Measurements from ENCODE around the gene RANBP6.
"Not testable (repeated sequence)": the region's sequence is repeated elsewhere in the genome, so short reads cannot be mapped to it uniquely, and the experiment has no call there.

RANBP6 gene

DNA sequence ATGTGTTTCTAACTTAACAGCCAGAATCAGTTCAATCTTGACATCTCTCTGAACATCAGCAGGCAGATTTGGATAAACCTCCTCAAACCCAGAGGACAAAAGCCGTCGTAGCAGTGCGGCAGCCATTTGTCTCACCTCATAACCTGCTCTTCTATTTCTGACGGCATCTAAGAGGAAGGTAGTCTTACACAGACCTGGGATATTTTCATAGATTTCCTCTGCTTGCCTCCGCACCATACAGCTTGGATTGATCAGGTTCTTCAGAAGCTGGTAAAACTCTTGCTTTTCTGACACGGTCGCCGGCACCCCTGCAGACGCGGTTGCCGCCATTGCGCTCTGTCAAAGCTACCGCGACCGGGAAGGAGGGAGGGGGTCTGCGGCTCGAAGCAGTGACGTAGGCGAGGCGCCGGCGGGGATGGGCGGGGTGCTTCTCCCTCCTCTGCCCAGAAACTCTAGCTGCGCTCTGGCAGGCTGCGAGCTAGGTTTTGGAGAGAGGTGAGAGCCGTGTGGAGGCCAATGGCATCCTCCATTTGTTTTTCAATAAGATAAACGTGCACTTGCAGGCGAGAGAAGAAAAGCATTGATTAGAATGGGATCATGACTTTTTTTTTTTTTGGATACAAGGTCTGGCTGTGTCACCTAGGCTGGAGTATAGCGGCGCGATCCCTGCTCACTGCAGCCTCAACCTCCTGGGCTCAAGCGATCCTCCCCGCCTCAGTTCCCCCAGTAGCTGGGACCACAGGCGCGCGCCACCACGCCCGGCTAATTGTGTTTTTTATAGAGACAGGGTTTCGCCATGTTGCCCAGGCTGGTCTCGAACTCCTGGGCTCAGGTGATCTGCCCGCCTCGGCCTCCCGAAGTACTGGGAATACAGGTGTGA lies at the start of gene RANBP6:
Gene RANBP6 (minus strand): TSS at position 347 of the 880 bp plus-strand sequence. CDS start 17 bp downstream, at position 330.
- DNase-seq (ENCODE audit: low read depth) = peak; percentile 80

DNA sequence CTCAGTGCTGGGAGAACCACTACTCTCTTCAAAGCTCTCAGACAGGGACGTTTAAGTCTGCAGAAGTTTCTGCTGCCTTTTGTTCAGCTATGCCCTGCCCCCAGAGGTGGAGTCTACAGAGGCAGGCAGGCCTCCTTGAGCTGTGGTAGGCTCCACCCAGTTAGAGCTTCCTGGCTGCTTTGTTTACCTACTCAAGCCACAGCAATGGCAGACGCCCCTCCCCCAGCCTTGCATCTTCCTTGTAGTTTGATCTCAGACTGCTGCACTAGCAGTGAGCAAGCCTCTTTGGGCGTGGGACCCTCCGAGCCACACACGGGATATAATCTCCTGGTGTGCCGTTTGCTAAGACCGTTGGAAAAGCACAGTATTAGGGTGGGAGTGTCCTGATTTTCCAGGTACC lies 47.7 kb upstream of the RANBP6 start:
- DNase-seq (ENCODE audit: low read depth) = not testable (repeated sequence)

GRCh38 chr9:6055666-6056065 lies 40.2 kb upstream of the RANBP6 start:
- peak; percentile 20 for DNase-seq (ENCODE audit: low read depth)

DNA sequence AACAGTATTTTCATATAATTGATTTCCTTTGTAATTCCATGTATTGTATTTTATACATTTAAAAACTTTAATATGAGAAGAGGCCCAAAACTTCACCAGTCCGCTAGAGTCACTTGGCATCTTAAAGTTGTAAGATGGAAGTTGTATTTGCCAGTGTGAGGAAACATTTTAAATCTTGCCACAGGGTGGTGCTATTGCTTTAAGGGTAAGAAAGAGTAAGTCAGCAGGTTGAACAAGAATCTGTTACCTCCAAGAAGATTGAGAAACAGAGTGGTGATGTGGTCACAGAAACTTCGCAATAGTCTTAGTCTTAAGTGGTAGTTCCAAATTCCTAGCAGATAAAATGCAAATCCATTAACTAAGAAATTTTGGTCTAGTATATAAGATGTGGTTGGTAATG lies 39.8 kb upstream of the RANBP6 start:
- DNase-seq (ENCODE audit: low read depth) = peak; percentile 99

- DNase-seq (ENCODE audit: low read depth) = peak; percentile 75
Observed at GRCh38 chr9:6054280-6055099, 39.1 kb upstream of the RANBP6 start.

- peak; percentile 14 for DNase-seq (ENCODE audit: low read depth)
Observed at GRCh38 chr9:6052293-6052919, 37.0 kb upstream of the RANBP6 start.

DNA sequence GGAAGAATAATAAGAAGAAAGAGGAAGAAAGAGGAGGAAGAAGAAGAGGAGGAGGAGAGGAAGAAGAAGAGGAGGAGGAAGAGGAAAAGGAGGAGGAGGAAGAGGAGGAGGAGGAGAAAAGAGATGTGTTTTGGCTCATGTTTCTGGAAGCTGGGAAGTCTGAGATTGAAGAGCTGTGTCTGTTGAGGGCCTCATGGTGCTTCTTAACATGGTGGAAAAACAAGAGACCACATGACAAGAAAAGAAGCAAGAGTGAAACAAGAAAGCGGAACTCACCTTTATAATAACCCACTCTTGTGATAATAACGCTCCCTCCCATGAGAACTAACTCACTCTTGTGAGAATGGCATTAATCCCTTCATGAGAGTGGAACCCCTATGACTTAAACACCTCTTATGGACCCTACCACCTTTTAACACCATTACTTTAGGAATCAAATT lies 36.1 kb upstream of the RANBP6 start:
- no peak for DNase-seq (ENCODE audit: low read depth)

- peak; percentile 30 for DNase-seq (ENCODE audit: low read depth)
Observed at GRCh38 chr9:6049798-6050197, 34.4 kb upstream of the RANBP6 start.

DNA sequence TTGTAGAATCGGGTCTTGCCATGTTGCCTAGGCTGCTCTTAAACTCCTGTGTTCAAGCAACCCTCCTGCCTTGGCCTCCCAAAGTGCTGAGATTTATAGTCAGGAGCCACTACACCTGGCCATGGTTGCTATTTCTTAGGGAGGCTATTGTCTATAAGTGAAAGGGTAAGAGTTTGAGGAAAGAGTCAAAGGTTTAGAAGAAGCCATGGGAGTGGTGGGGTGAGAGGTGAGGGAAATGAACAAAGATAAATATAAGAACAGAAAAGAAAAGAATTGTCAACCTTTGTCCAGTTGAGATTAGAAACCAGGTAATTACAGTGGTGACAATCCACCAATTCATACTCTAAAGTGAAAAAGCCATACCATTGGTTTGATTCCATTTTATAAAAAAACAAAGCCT lies 32.6 kb upstream of the RANBP6 start:
- DNase-seq (ENCODE audit: low read depth) = no peak

GRCh38 chr9:6047020-6047419 lies 31.6 kb upstream of the RANBP6 start:
- DNase-seq (ENCODE audit: low read depth) = no peak

GRCh38 chr9:6045364-6045763 lies 29.9 kb upstream of the RANBP6 start:
- DNase-seq (ENCODE audit: low read depth) = no peak

DNA sequence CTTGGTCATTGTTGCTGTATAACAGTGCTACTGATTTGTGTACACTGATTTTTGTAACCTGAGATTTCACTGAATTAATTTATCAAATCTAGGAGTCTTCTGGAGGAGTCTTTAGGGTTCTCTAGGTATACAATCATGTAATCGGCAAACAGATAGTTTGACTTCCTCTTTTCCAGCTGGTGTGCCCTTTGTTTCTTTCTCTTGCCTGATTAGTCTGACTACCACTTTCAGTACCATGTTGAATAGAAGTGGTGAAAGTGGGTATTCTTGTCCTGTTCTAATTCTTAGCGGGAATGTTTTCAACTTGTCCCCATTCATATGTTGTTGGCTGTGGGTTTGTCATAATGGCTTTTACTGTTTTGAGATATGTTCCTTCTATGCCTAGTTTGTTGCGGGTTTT lies 24.7 kb upstream of the RANBP6 start:
- DNase-seq (ENCODE audit: low read depth) = no peak

- DNase-seq (ENCODE audit: low read depth) = no peak
Observed at GRCh38 chr9:6036391-6036790, 21.0 kb upstream of the RANBP6 start.

GRCh38 chr9:6034954-6035353 lies 19.5 kb upstream of the RANBP6 start:
- DNase-seq (ENCODE audit: low read depth) = peak; percentile 18

DNA sequence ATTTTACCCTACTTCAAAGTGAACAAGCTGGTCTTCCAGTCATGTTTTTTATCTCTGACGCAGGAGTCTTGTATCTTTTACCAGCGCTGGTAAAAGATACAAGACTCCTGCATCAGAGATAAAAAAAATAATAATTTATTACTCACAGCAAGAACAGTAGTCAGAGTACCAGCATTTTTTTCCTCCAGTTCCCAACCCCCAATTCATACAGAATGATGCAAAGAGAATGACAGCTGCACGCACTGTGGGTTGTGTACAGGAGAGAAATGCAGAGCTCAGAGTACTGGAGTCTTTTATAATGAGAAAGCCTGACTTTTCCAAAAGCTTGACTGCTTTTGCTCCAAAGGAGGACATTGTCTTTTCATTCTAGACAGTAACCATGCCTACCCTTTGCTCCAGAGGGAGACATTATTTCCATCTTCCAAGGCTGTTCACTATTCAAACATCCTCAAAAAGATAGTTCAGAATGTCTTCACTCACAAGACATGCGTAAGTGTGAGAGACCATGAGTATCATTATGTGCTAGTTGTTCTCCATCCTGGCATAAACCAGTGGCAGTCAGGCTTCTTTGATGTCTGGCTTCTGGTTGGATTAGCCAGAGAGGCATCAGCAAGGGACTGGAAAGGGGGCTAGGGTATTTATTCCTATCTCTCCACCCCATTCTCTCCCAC lies 14.3 kb upstream of the RANBP6 start:
- peak; percentile 81 for DNase-seq (ENCODE audit: low read depth)

DNA sequence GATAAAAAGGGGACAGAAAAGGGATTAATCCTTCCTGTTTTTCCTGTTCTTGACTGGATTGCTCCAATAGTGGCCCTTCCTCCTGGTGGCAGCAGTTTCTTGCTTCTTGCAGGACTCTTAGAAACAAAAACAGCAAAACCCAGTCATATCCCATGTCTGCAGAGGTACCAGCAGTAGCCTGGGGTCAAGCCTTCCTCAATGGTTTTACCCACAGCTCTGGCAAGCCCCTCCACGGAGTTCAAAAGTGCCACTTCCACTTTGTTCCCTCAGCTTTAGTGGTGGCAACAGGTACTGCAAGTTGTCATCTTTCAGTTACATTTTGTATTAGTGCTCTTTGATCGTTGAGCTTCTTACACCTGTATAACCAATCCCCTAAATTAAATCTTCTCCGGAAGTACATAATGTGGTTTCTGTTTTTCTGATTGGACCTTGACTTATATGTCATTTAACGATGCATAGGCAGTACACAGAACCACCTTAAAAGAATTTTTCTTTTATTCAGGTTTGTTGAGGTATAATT lies 8.7 kb upstream of the RANBP6 start:
- DNase-seq (ENCODE audit: low read depth) = no peak

DNA sequence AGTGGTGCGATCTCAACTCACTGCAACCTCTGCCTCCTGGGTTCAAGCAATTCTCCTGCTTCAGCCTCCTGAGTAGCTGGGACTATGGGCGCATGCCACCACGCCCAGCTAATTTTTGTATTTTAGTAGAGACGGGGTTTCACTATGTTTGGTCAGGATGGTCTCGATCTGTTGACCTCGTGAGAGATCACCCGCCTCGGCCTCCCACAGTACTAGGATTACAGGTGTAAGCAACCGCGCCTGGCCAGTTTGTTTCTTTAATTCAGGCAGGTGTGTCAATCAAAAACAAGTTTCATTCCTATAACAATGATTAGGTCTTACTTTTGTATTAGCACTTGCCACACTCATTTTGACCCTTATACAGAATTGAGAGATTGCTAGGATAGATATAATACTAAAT lies 1.6 kb upstream of the RANBP6 start:
- DNase-seq (ENCODE audit: low read depth) = not testable (repeated sequence)

GRCh38 chr9:6014670-6015270 lies 654 bp downstream of the RANBP6 start:
- peak; percentile 84 for DNase-seq (ENCODE audit: low read depth)

- peak; percentile 99 for DNase-seq (ENCODE audit: low read depth)
Observed at GRCh38 chr9:6008169-6008979, 7.0 kb downstream of the RANBP6 start.

DNA sequence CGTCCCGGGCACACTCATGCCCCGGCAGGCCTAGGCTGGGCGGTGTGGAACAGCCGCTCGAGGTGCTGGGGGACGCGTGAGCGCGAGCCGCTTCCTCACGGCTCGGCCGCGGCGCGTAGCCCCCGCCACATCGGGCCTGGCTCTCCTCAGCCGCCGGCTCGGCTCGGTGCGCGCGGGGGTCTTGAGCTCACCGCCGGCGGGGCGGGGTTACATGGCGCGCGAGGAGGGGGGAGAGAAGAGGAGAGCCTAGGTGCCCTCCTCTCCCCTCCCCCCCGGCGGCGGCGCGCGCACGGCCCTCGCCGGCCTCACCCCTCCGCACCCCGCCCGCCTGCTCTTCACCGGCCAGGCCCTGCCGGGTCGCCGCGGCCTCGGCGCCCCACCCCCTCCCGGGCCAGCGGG lies 7.7 kb downstream of the RANBP6 start:
- DNase-seq (ENCODE audit: low read depth) = peak; percentile 53
